ENCODE measurements around the gene EGFR.

The EGFR gene

DNA sequence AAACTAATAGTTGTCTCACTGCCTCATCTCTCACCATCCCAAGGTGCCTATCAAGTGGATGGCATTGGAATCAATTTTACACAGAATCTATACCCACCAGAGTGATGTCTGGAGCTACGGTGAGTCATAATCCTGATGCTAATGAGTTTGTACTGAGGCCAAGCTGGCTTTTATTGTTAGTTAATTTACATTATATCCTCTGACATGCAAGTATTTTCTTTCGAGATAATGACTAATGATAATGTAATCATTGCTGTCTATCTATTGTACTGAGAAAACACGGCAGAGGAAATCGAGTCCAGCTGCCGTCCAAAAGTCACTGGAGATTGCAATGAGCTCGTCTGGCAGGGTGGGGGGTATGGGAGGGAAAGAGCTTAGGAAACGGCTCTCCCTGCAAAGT, 173.9 kb downstream of the EGFR start:
- no peaks in the 10 kb centered on the region for H3K27me3 ChIP-seq (ENCODE audit: insufficient read depth, low read length)
- no peak overlapping the region for H2AFZ ChIP-seq (ENCODE audit: low read length)
- no peaks in the 10 kb centered on the region for H3K9me3 ChIP-seq (ENCODE audit: low read length)
- no peak overlapping the region for H3K4me3 ChIP-seq (ENCODE audit: low read depth, low read length, poor library complexity, severe bottlenecking)
- H3K27ac ChIP-seq (ENCODE audit: low read depth, low read length, poor library complexity, severe bottlenecking) = no peak overlapping the region
- no peaks in the 10 kb centered on the region for H3K36me3 ChIP-seq (ENCODE audit: insufficient read depth, low read length)
- H3F3A ChIP-seq (ENCODE audit: insufficient read depth, low read length) = no peaks in the 10 kb centered on the region
- no peaks in the 10 kb centered on the region for H3K4me1 ChIP-seq (ENCODE audit: insufficient read depth, low read length, severe bottlenecking)
- TF ChIP-seq, protein P1, sequence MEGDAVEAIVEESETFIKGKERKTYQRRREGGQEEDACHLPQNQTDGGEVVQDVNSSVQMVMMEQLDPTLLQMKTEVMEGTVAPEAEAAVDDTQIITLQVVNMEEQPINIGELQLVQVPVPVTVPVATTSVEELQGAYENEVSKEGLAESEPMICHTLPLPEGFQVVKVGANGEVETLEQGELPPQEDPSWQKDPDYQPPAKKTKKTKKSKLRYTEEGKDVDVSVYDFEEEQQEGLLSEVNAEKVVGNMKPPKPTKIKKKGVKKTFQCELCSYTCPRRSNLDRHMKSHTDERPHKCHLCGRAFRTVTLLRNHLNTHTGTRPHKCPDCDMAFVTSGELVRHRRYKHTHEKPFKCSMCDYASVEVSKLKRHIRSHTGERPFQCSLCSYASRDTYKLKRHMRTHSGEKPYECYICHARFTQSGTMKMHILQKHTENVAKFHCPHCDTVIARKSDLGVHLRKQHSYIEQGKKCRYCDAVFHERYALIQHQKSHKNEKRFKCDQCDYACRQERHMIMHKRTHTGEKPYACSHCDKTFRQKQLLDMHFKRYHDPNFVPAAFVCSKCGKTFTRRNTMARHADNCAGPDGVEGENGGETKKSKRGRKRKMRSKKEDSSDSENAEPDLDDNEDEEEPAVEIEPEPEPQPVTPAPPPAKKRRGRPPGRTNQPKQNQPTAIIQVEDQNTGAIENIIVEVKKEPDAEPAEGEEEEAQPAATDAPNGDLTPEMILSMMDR (IDR thresholded peaks at IDR 0.05; ENCODE audit: low read length) = no peak
- no peak for TF ChIP-seq EZH2 (IDR thresholded peaks at IDR 0.05; ENCODE audit: borderline replicate concordance, low read length)
- H3K79me2 ChIP-seq (ENCODE audit: insufficient read depth, low read length) = no peaks in the 10 kb centered on the region
- no peak overlapping the region for H3K9ac ChIP-seq (ENCODE audit: low read length)
- no peaks in the 10 kb centered on the region for H4K20me1 ChIP-seq (ENCODE audit: insufficient read depth, low read length)
- no peak overlapping the region for H3K4me2 ChIP-seq (ENCODE audit: low read length)
- no peaks in the 10 kb centered on the region for H3K9me2 ChIP-seq (ENCODE audit: low read depth, low read length)

- Histone ChIP-seq H3K9ac (ENCODE audit: low read length) (no peak overlapping the region), H4K20me1 (ENCODE audit: insufficient read depth, low read length) (no peaks in the 10 kb centered on the region), H3K36me3 (ENCODE audit: insufficient read depth, low read length) (no peaks in the 10 kb centered on the region), H3F3A (ENCODE audit: insufficient read depth, low read length) (no peaks in the 10 kb centered on the region), H2AFZ (ENCODE audit: low read length) (no peak overlapping the region), H3K27ac (ENCODE audit: low read depth, low read length, poor library complexity, severe bottlenecking) (no peak overlapping the region), H3K4me1 (ENCODE audit: insufficient read depth, low read length, severe bottlenecking) (no peaks in the 10 kb centered on the region), H3K4me3 (ENCODE audit: low read depth, low read length, poor library complexity, severe bottlenecking) (no peak overlapping the region), H3K9me2 (ENCODE audit: low read depth, low read length) (no peaks in the 10 kb centered on the region), H3K79me2 (ENCODE audit: insufficient read depth, low read length) (no peaks in the 10 kb centered on the region), H3K9me3 (ENCODE audit: low read length) (no peaks in the 10 kb centered on the region), H3K4me2 (ENCODE audit: low read length) (no peak overlapping the region), H3K27me3 (ENCODE audit: insufficient read depth, low read length) (no peaks in the 10 kb centered on the region)
- TF ChIP-seq, protein P1 (IDR thresholded peaks at IDR 0.05; ENCODE audit: low read length) = no peak
- TF ChIP-seq EZH2 (IDR thresholded peaks at IDR 0.05; ENCODE audit: borderline replicate concordance, low read length) = no peak
These were observed 174.4 kb downstream of the EGFR start for GRCh38 chr7:55193245-55193644.

- H3K9me3 ChIP-seq (ENCODE audit: low read length) = no peaks in the 10 kb centered on the region
- TF ChIP-seq, protein P1 (IDR thresholded peaks at IDR 0.05; ENCODE audit: low read length) = no peak
- no peak for TF ChIP-seq EZH2 (IDR thresholded peaks at IDR 0.05; ENCODE audit: borderline replicate concordance, low read length)
- no peak overlapping the region for H3K9ac ChIP-seq (ENCODE audit: low read length)
- no peak overlapping the region for H2AFZ ChIP-seq (ENCODE audit: low read length)
- H3K9me2 ChIP-seq (ENCODE audit: low read depth, low read length) = no peaks in the 10 kb centered on the region
- no peak overlapping the region for H3K4me2 ChIP-seq (ENCODE audit: low read length)
- H3K27ac ChIP-seq (ENCODE audit: low read depth, low read length, poor library complexity, severe bottlenecking) = no peak overlapping the region
- no peaks in the 10 kb centered on the region for H3F3A ChIP-seq (ENCODE audit: insufficient read depth, low read length)
- no peaks in the 10 kb centered on the region for H3K36me3 ChIP-seq (ENCODE audit: insufficient read depth, low read length)
- H3K79me2 ChIP-seq (ENCODE audit: insufficient read depth, low read length) = no peaks in the 10 kb centered on the region
- no peaks in the 10 kb centered on the region for H4K20me1 ChIP-seq (ENCODE audit: insufficient read depth, low read length)
- H3K4me1 ChIP-seq (ENCODE audit: insufficient read depth, low read length, severe bottlenecking) = no peaks in the 10 kb centered on the region
- H3K4me3 ChIP-seq (ENCODE audit: low read depth, low read length, poor library complexity, severe bottlenecking) = no peak overlapping the region
- no peaks in the 10 kb centered on the region for H3K27me3 ChIP-seq (ENCODE audit: insufficient read depth, low read length)
These were observed 175.7 kb downstream of the EGFR start for GRCh38 chr7:55194522-55194921.

All from OCI-LY1 (cell line).